Thoracic aorta (tissue), 2 donors: ENCODE results near the gene SYNGR4. TPM values are rescaled to one million over a fixed set of nuclear protein-coding genes. Genes with fewer than 3 reads are reported as not detected.
"Not testable (repeated sequence)": the region's sequence is repeated elsewhere in the genome, so short reads cannot be mapped to it uniquely, and the experiment has no call there.

Experiments used
- ATAC-seq: fragments of 150-250 bp; one replicate; pipeline ENCODE4 v1.8.0; 2017; ENCODE audit warnings: low read depth; ENCODE audit not compliant: insufficient number of reproducible peaks, low FRiP score
- DNase-seq: peaks from one replicate; pipeline ENCODE4 v3.0.0-alpha.2; 2020; ENCODE audit warnings: low spot score
- H3K27ac ChIP-seq, 2 donors: fragments of 200-600 bp; sonication (generic); 1 replicate in 1 of 2; 2 replicates in 1 of 2; pipeline ENCODE4 v1.5.1; 2016; ENCODE audit warnings: mild to moderate bottlenecking in 2 of 2, moderate library complexity in 2 of 2
- H3K27me3 ChIP-seq: fragments of 200-600 bp; sonication (generic); replicated peaks from 2 replicates; pipeline ENCODE4 v1.6.0; 2016; ENCODE audit warnings: mild to moderate bottlenecking; ENCODE audit not compliant: insufficient read depth
- H3K36me3 ChIP-seq: fragments of 200-600 bp; sonication (generic); one replicate; pipeline ENCODE4 v1.5.1; 2016
- H3K4me1 ChIP-seq, 2 donors: fragments of 200-600 bp; sonication (generic); 1 replicate in 1 of 2; 2 replicates in 1 of 2; pipeline versions ENCODE4 v1.5.1 to v1.6.0; 2016; ENCODE audit warnings: low read depth in 2 of 2, mild to moderate bottlenecking in 1 of 2; ENCODE audit not compliant: control insufficient read depth in 1 of 2
- H3K4me3 ChIP-seq: fragments of 200-600 bp; sonication (generic); 2 replicates; pipeline ENCODE4 v1.5.1; 2016; ENCODE audit warnings: mild to moderate bottlenecking
- H3K9me3 ChIP-seq: fragments of 200-600 bp; sonication (generic); 2 replicates; pipeline ENCODE4 v1.5.1; 2016
- CTCF ChIP-seq: fragments of 200-600 bp; sonication (generic); IDR thresholded peaks from one replicate; pipeline ENCODE4 v1.5.1; 2019; ENCODE audit warnings: antibody characterized with exemption
- total RNA-seq, 2 donors: library from RNA; depleted of rRNA; stranded (reverse); fragments of >200 nt; gene quantifications; one replicate each; pipeline versions ENCODE4 v1.1.0 to v1.2.3, GENCODE V29; 2016

The SYNGR4 gene
- total RNA-seq, 2 donors from 2014 or later: not detected

DNA sequence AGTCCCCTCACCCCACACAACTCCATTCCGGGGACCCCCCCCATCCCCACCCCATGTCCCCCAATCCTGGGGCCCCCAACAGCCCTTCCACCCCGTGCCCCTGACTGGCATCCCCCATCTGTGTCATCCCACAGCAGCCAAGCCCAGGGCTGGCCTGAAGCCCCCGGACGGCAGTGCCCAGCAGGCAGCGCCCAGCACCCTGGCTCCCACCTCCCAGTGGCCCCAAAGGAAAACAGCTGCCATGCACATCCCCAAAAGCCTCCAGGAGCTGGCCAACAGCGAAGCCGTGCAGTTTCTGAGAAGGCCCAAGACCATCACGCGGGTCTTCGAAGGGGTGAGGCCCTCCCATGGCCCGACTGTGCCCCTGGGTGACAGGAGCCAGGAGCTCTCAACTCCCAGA is 1.4 kb downstream of the SYNGR4 start:
- no peak for DNase-seq
- peaks cover 0 to 4% of the 10 kb centered on the region in 2 donors for H3K4me1 ChIP-seq
- no peaks in the 10 kb centered on the region for H3K27me3 ChIP-seq
- no peak overlapping the region for H3K4me3 ChIP-seq
- no peak for ATAC-seq
- H3K27ac ChIP-seq: no peak overlapping the region
- H3K36me3 ChIP-seq: no peaks in the 10 kb centered on the region
- H3K9me3 ChIP-seq: no peaks in the 10 kb centered on the region
- no peak for TF ChIP-seq CTCF

- ATAC-seq: no peak
- H3K4me3 ChIP-seq: no peak overlapping the region
Measured at GRCh38 chr19:48367855-48368254, 3.7 kb downstream of the SYNGR4 start.

GRCh38 chr19:48368936-48369335 is 4.8 kb downstream of the SYNGR4 start:
- no peak for ATAC-seq
- no peaks in the 10 kb centered on the region for H3K4me1 ChIP-seq
- TF ChIP-seq CTCF: no peak
- no peak for DNase-seq
- H3K27me3 ChIP-seq: no peaks in the 10 kb centered on the region
- H3K4me3 ChIP-seq: no peak overlapping the region
- no peak overlapping the region for H3K27ac ChIP-seq
- no peaks in the 10 kb centered on the region for H3K36me3 ChIP-seq
- H3K9me3 ChIP-seq: no peaks in the 10 kb centered on the region

More at GRCh38 chr19:48367855-48368254, 3.7 kb downstream of the SYNGR4 start:
- no peak for TF ChIP-seq CTCF
- no peaks in the 10 kb centered on the region for H3K36me3 ChIP-seq
- H3K9me3 ChIP-seq: no peaks in the 10 kb centered on the region
- H3K27me3 ChIP-seq: no peaks in the 10 kb centered on the region
- no peak for DNase-seq
- no peak overlapping the region for H3K27ac ChIP-seq
- H3K4me1 ChIP-seq: peaks cover 0 to 1% of the 10 kb centered on the region in 2 donors

- H3K4me3 ChIP-seq: no peak overlapping the region
- no peaks in the 10 kb centered on the region for H3K4me1 ChIP-seq
- no peaks in the 10 kb centered on the region for H3K27me3 ChIP-seq
- no peaks in the 10 kb centered on the region for H3K36me3 ChIP-seq
- ATAC-seq (no peak), DNase-seq (no peak)
- TF ChIP-seq CTCF: no peak
- H3K27ac ChIP-seq: no peak overlapping the region
- no peaks in the 10 kb centered on the region for H3K9me3 ChIP-seq
Measured at GRCh38 chr19:48370955-48371354, 6.8 kb downstream of the SYNGR4 start.

- H3K4me3 ChIP-seq: no peak overlapping the region
- H3K27ac ChIP-seq: no peak overlapping the region
- no peaks in the 10 kb centered on the region for H3K27me3 ChIP-seq
- H3K9me3 ChIP-seq: no peaks in the 10 kb centered on the region
- H3K36me3 ChIP-seq: no peaks in the 10 kb centered on the region
- no peaks in the 10 kb centered on the region for H3K4me1 ChIP-seq
- DNase-seq (no peak), ATAC-seq (no peak)
- TF ChIP-seq CTCF: no peak
Measured at GRCh38 chr19:48371367-48371766, 7.2 kb downstream of the SYNGR4 start.

DNA sequence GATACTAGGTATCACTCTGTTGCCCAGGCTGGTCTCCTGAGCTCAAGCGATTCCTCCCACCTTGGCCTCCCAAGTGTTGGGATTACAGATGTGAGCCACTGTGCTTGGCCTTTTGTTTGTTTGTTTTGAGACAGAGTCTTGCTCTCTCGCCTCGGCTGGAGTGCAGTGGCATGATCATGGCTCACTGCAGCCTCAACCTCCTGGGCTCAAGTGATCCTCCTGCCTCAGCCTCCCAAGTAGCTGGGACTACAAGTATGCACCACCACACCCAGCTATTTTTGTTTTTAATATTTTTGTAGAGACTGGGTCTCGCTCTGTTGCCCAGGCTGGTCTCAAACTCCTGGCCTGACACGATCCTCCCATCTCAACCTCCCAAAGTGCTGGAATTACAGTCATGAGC is 7.6 kb downstream of the SYNGR4 start:
- not testable (repeated sequence) for ATAC-seq, H3K27me3 ChIP-seq, DNase-seq, H3K36me3 ChIP-seq, H3K27ac ChIP-seq, H3K4me1 ChIP-seq, H3K4me3 ChIP-seq, H3K9me3 ChIP-seq
